Measurements from ENCODE around the gene SLC29A4. TPM values are rescaled to one million over a fixed set of nuclear protein-coding genes. Genes with fewer than 3 reads are reported as not detected.

Gene SLC29A4
- polyA plus RNA-seq, 1 of the 3 experiments (the other 2 are of a cell fraction): 12.3 TPM

GRCh38 chr7:5351507-5352265 lies 68.9 kb downstream of the SLC29A4 start:
- Histone ChIP-seq H3K9ac (no peak overlapping the region), H3K27me3 (ENCODE audit: insufficient read depth) (no peaks in the 10 kb centered on the region), H3K4me1 (ENCODE audit: control insufficient read depth in 1 of 2, insufficient read depth in 2 of 2, low read depth in 1 of 2, low read length in 1 of 2) (peaks cover 12 to 15% of the 10 kb centered on the region in 2 experiments; a peak in 2 of 4 replicates), H3K79me2 (ENCODE audit: insufficient read depth) (peaks cover 94% of the 10 kb centered on the region), H3K4me3 (ENCODE audit: low read depth in 2 of 2, low read length in 1 of 2) (no peak overlapping the region), H3K9me2 (no peaks in the 10 kb centered on the region), H3K27ac (ENCODE audit: low read depth in 2 of 2, low read length in 1 of 2) (no peak overlapping the region), H3K36me3 (replicated peaks in 1 of 2; ENCODE audit: control insufficient read depth in 1 of 2, insufficient read depth in 2 of 2, low read length in 1 of 2) (peaks cover 36 to 39% of the 10 kb centered on the region in 2 experiments), H4K20me1 (ENCODE audit: insufficient read depth) (peaks cover 68% of the 10 kb centered on the region), H3K9me3 (no peaks in the 10 kb centered on the region), H3F3A (replicated peaks; ENCODE audit: insufficient read depth) (peaks cover 4% of the 10 kb centered on the region), H2AFZ (ENCODE audit: low read depth) (no peak overlapping the region), H3K4me2 (no peak overlapping the region)
- DNase-seq: no peak
- ChIA-PET CTCF (interaction anchor here (1.5 to 8.3 kb wide), 4 partner anchors 15 to 112 kb away, joined by 5 to 94 read pairs (median 6); no protein-coding TSS in a partner anchor), POLR2A (no interaction called here)
- TF ChIP-seq ELF1 (IDR thresholded peaks at IDR 0.05) (no peak), FOXJ3 (CRISPR knock-in tag; IDR thresholded peaks at IDR 0.05) (no peak), CHD2 (IDR thresholded peaks at IDR 0.05; ENCODE audit: low read length, partially characterized antibody) (no peak), MEF2A (IDR thresholded peaks at IDR 0.05; ENCODE audit: borderline replicate concordance, low read depth) (no peak), GATA2 (CRISPR knock-in tag; IDR thresholded peaks at IDR 0.05) (no peak), NRF1 (IDR thresholded peaks at IDR 0.05; ENCODE audit: low read depth, low read length) (no peak), SMC3 (IDR thresholded peaks at IDR 0.05; ENCODE audit: low read depth, low read length) (no peak), RAD21 (IDR thresholded peaks at IDR 0.05; ENCODE audit: low read length) (no peak), TEAD4 (IDR thresholded peaks at IDR 0.05; ENCODE audit: borderline replicate concordance, insufficient read depth) (no peak), TAF1 (IDR thresholded peaks at IDR 0.05; ENCODE audit: borderline replicate concordance, low read depth, low read length) (no peak), NFIC (IDR thresholded peaks at IDR 0.05; ENCODE audit: borderline replicate concordance) (no peak), FOSL2 (IDR thresholded peaks at IDR 0.05; ENCODE audit: borderline replicate concordance, low read depth) (no peak), FOXM1 (IDR thresholded peaks at IDR 0.05; ENCODE audit: low read depth) (no peak), EZH2phosphoT487 (IDR thresholded peaks at IDR 0.05; ENCODE audit: borderline replicate concordance, low read depth) (no peak)
- TF ChIP-seq, protein P1, sequence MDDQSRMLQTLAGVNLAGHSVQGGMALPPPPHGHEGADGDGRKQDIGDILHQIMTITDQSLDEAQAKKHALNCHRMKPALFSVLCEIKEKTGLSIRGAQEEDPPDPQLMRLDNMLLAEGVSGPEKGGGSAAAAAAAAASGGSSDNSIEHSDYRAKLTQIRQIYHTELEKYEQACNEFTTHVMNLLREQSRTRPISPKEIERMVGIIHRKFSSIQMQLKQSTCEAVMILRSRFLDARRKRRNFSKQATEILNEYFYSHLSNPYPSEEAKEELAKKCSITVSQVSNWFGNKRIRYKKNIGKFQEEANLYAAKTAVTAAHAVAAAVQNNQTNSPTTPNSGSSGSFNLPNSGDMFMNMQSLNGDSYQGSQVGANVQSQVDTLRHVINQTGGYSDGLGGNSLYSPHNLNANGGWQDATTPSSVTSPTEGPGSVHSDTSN (IDR thresholded peaks at IDR 0.05): no peak
- WGBS (ENCODE audit: low lambda C conversion rate): 92% methylated on average over 34 of the region's 35 CpGs

DNA sequence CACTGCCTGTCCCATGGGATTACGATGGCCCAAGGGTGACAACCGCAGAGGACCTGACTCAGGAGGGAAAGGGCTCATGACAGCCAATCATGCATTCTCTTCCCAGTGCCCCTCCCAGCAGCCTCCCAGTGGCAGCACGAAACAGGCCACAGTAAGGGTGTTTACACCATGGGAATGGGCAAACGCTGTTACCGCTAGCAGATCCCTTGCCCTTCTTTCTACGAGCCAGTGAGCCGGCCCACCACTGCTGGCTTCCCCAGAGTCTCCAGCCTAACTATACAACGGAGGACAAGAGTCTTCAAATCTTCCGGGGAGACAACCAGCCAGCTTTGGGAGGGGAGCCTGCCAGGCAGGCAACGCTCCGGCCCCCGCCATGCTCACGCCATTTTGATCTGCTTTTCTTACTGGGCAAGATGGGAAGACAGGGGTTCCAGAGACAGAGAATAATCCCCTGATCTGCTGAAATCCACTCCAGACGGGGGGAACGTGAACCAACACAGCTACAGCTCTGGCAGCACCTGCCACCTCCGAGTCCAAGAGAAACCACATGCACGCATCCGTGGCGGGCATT lies 69.8 kb downstream of the SLC29A4 start:
- Histone ChIP-seq H3K9ac (no peak overlapping the region), H3K27me3 (ENCODE audit: insufficient read depth) (no peaks in the 10 kb centered on the region), H3K79me2 (ENCODE audit: insufficient read depth) (peaks cover 94% of the 10 kb centered on the region), H3F3A (replicated peaks; ENCODE audit: insufficient read depth) (peaks cover 4% of the 10 kb centered on the region), H3K4me3 (ENCODE audit: low read depth in 2 of 2, low read length in 1 of 2) (no peak overlapping the region), H3K27ac (ENCODE audit: low read depth in 2 of 2, low read length in 1 of 2) (no peak overlapping the region), H3K9me3 (no peaks in the 10 kb centered on the region), H4K20me1 (ENCODE audit: insufficient read depth) (peaks cover 68% of the 10 kb centered on the region), H3K36me3 (replicated peaks in 1 of 2; ENCODE audit: control insufficient read depth in 1 of 2, insufficient read depth in 2 of 2, low read length in 1 of 2) (peaks cover 42 to 44% of the 10 kb centered on the region in 2 experiments), H3K4me1 (ENCODE audit: control insufficient read depth in 1 of 2, insufficient read depth in 2 of 2, low read depth in 1 of 2, low read length in 1 of 2) (peaks cover 12 to 15% of the 10 kb centered on the region in 2 experiments; a peak in 2 of 4 replicates), H3K4me2 (no peak overlapping the region), H3K9me2 (no peaks in the 10 kb centered on the region), H2AFZ (ENCODE audit: low read depth) (no peak overlapping the region)
- no peak for TF ChIP-seq NRF1 (IDR thresholded peaks at IDR 0.05; ENCODE audit: low read depth, low read length)
- TF ChIP-seq RFX5 (IDR thresholded peaks at IDR 0.05; ENCODE audit: low read length): no peak
- TF ChIP-seq YY1 (IDR thresholded peaks at IDR 0.05; ENCODE audit: low read depth): no peak
- TF ChIP-seq SIN3A (IDR thresholded peaks at IDR 0.05; ENCODE audit: borderline replicate concordance, low read depth, low read length): no peak
- TF ChIP-seq FOSL2 (IDR thresholded peaks at IDR 0.05; ENCODE audit: borderline replicate concordance, low read depth): no peak
- no peak for TF ChIP-seq REST (IDR thresholded peaks at IDR 0.05; ENCODE audit: low read depth, low read length)
- no peak for TF ChIP-seq USF1 (IDR thresholded peaks at IDR 0.05; ENCODE audit: borderline replicate concordance, low read depth)
- no peak for TF ChIP-seq FOXM1 (IDR thresholded peaks at IDR 0.05; ENCODE audit: low read depth)
- no peak for TF ChIP-seq TCF12 (IDR thresholded peaks at IDR 0.05)
- TF ChIP-seq RCOR1 (IDR thresholded peaks at IDR 0.05; ENCODE audit: low read length): no peak
- POLR2A ChIA-PET: no interaction called here
- DNase-seq: no peak
- CTCF ChIA-PET: interaction anchor here (1.9 to 8.3 kb wide), 4 partner anchors 14 to 142 kb away, joined by 7 to 94 read pairs (median 22); no protein-coding TSS in a partner anchor
- WGBS (ENCODE audit: low lambda C conversion rate): 96% methylated on average over 19 of the region's 19 CpGs
